ENCODE results near the gene TRIM65.

GRCh38 chr17:75893305-75894048, 3.3 kb downstream of the TRIM65 start:
- TF ChIP-seq SUZ12 (IDR thresholded peaks at IDR 0.05; ENCODE audit: extremely low read depth, insufficient read depth, insufficient read length), result no peak
- TF ChIP-seq YY1 (IDR thresholded peaks at IDR 0.05; ENCODE audit: insufficient read depth, insufficient read length), result no peak
- no peak for TF ChIP-seq ZNF274 (IDR thresholded peaks at IDR 0.05; ENCODE audit: low read depth, low read length)
